HepG2 (cell line): ENCODE measurements around the gene VASN. TPM values are rescaled to one million over a fixed set of nuclear protein-coding genes. Genes with fewer than 3 reads are reported as not detected.

Experiments
- EZH2 ChIP-seq: conservative IDR thresholded peaks from 2 replicates; pipeline ENCODE4 v1.6.1; 2012; ENCODE audit warnings: mild to moderate bottlenecking, low read depth, low read length, moderate library complexity
- HBP1 ChIP-seq: IDR thresholded peaks from 2 replicates; pipeline ENCODE4 v1.6.1; 2016; ENCODE audit warnings: low read depth, control low read depth
- NONO ChIP-seq, 2 experiments: fragments of 450-650 bp in 1 of 2; sonication (generic) in 1 of 2; formaldehyde crosslinking in 1 of 2; IDR thresholded peaks in 1 of 2; conservative IDR thresholded peaks in 1 of 2; 2 replicates each; pipeline versions ENCODE4 v1.6.1 to v1.8.0; 2017 to 2022; ENCODE audit warnings: mild to moderate bottlenecking in 1 of 2, missing genetic modification reagents in 1 of 2, moderate library complexity in 1 of 2
- POLR2A ChIP-seq, 2 experiments: IDR thresholded peaks; 2 replicates each; pipeline ENCODE4 v1.6.1; 2011; ENCODE audit warnings: low read depth in 2 of 2, low read length in 2 of 2, mild to moderate bottlenecking in 1 of 2, moderate library complexity in 1 of 2; ENCODE audit not compliant: insufficient read depth in 1 of 2
- PRDM10 ChIP-seq: sonication (generic); formaldehyde crosslinking; IDR thresholded peaks from 2 replicates; pipeline ENCODE4 v1.4.0; 2020; ENCODE audit warnings: low read depth, missing genetic modification reagents
- STAT6 ChIP-seq: sonication (generic); formaldehyde crosslinking; IDR thresholded peaks from 2 replicates; pipeline ENCODE4 v1.4.0; 2020; ENCODE audit warnings: missing genetic modification reagents, mild to moderate bottlenecking, borderline replicate concordance
- TFAP4 ChIP-seq: sonication (generic); IDR thresholded peaks from 2 replicates; pipeline ENCODE4 v1.6.1; 2016; ENCODE audit warnings: low read depth, borderline replicate concordance
- ZFP90 ChIP-seq: sonication (generic); formaldehyde crosslinking; IDR thresholded peaks from 2 replicates; pipeline ENCODE4 v1.8.0; 2022; ENCODE audit warnings: missing genetic modification reagents, mild to moderate bottlenecking, inconsistent platforms, borderline replicate concordance
- ZNF142 ChIP-seq: sonication (generic); formaldehyde crosslinking; IDR thresholded peaks from 2 replicates; pipeline ENCODE4 v1.4.0; 2020; ENCODE audit warnings: missing genetic modification reagents
- ZNF30 ChIP-seq: sonication (generic); formaldehyde crosslinking; IDR thresholded peaks from 2 replicates; pipeline ENCODE4 v1.5.0; 2020; ENCODE audit warnings: mild to moderate bottlenecking, missing genetic modification reagents
- ZNF672 ChIP-seq: sonication (generic); formaldehyde crosslinking; IDR thresholded peaks from 2 replicates; pipeline ENCODE4 v1.8.1; 2022; ENCODE audit warnings: missing genetic modification reagents
- ZNF761 ChIP-seq: sonication (generic); formaldehyde crosslinking; conservative IDR thresholded peaks from 2 replicates; pipeline ENCODE4 v1.4.0; 2020; ENCODE audit warnings: mild to moderate bottlenecking, missing genetic modification reagents
- polyA plus RNA-seq, 8 experiments: library from polyadenylated mRNA; depleted of rRNA in 3 of 8; stranded (reverse) in 7 of 8; unstranded in 1 of 8; fragments of >200 nt; fragmentation: Illumina TruSeq in 4 of 8; extraction: Trizol in 4 of 8; gene quantifications; 2 replicates each; pipeline versions ENCODE4 v1.2.1 to v1.2.3, GENCODE V29; 2011 to 2016; ENCODE audit warnings: low read depth in 4 of 8, missing spikeins in 1 of 8, mixed read lengths in 1 of 8; ENCODE audit not compliant: insufficient read depth in 1 of 8
- total RNA-seq, 5 experiments: library from RNA; depleted of rRNA; stranded (reverse); fragments of >200 nt; fragmentation: Illumina TruSeq; extraction: Trizol; gene quantifications; 2 replicates each; pipeline ENCODE4 v1.2.3, GENCODE V29; 2016; ENCODE audit warnings: low read depth in 1 of 5

Gene VASN
- total and polyA plus RNA-seq, 2 of the 13 experiments (the other 11 are each of a cell fraction or from before 2014, with no cell fraction given), result 8.4 to 18.2 TPM

GRCh38 chr16:4327386-4328045, 44.1 kb upstream of the VASN start (continued):
- TF ChIP-seq ZNF142 (CRISPR knock-in tag) (0 out of 2 replicates have a peak, but pooled peaks have one; percentile 15), STAT6 (no peak), TFAP4 (peak; percentile 47; the same call in 1 of the 2 replicates), ZNF672 (CRISPR knock-in tag) (no peak), PRDM10 (CRISPR knock-in tag) (no peak), ZNF761 (CRISPR knock-in tag) (0 out of 2 replicates have a peak, but pooled peaks have one; percentile 26), POLR2A (IDR thresholded peaks at IDR 0.05; ENCODE audit: insufficient read depth in 1 of 2, low read depth in 2 of 2, low read length in 2 of 2) (0 out of 4 replicates have a peak, but pooled peaks of 1 of the 2 experiments have one; percentile 43), ZFP90 (no peak), EZH2 (no peak), ZNF30 (CRISPR knock-in tag) (no peak), HBP1 (CRISPR knock-in tag) (no peak), NONO (IDR thresholded peaks at IDR 0.05) (no peak), NONO (CRISPR knock-in tag; conservative IDR thresholded peaks at IDR 0.05) (peak; percentile 13; the same call in 1 of the 2 replicates)
